Transverse colon (tissue), 4 donors: ENCODE measurements around the gene SZT2. TPM values are rescaled to one million over a fixed set of nuclear protein-coding genes. Genes with fewer than 3 reads are reported as not detected.

ENCODE experiments used
- DNase-seq: peaks from one replicate; pipeline ENCODE4 v3.0.0-alpha.2; 2019
- H3K27ac ChIP-seq, 4 donors: fragments of 200-600 bp; sonication (generic); 2 replicates each; pipeline ENCODE4 v1.5.1; 2016 to 2018; ENCODE audit warnings: inconsistent platforms in 4 of 4
- H3K27me3 ChIP-seq: fragments of 200-600 bp; sonication (generic); 2 replicates; pipeline ENCODE4 v1.5.1; 2017; ENCODE audit warnings: inconsistent platforms
- H3K36me3 ChIP-seq, 4 donors: fragments of 200-600 bp; sonication (generic); 2 replicates each; pipeline ENCODE4 v1.5.1; 2017 to 2019; ENCODE audit warnings: inconsistent platforms in 4 of 4
- H3K4me1 ChIP-seq, 4 donors: fragments of 200-600 bp; sonication (generic); 2 replicates each; pipeline ENCODE4 v1.5.1; 2017 to 2020; ENCODE audit warnings: inconsistent platforms in 4 of 4
- H3K4me3 ChIP-seq, 4 donors: fragments of 200-600 bp; sonication (generic); 1 replicate in 1 of 4; 2 replicates in 3 of 4; pipeline versions ENCODE4 v1.5.1 to v1.6.1; 2017 to 2019; ENCODE audit warnings: inconsistent platforms in 4 of 4
- H3K9me3 ChIP-seq, 2 donors: fragments of 200-600 bp; sonication (generic); 2 replicates each; pipeline ENCODE4 v1.5.1; 2017 to 2019; ENCODE audit warnings: inconsistent platforms in 2 of 2
- EP300 ChIP-seq: sonication (generic); formaldehyde crosslinking; IDR thresholded peaks from one replicate; pipeline ENCODE4 v1.6.1; 2017; ENCODE audit warnings: antibody characterized with exemption, low read depth
- POLR2A ChIP-seq: fragments of 450-650 bp; IDR thresholded peaks from one replicate; pipeline ENCODE4 v1.6.1; 2016; ENCODE audit warnings: antibody characterized with exemption, mild to moderate bottlenecking, moderate library complexity
- POLR2AphosphoS5 ChIP-seq, 3 donors: sonication (generic); formaldehyde crosslinking; IDR thresholded peaks; one replicate each; pipeline ENCODE4 v1.6.1; 2016; ENCODE audit warnings: antibody characterized with exemption in 3 of 3
- WGBS, 2 donors: methylation state at CpG; one replicate each; pipeline ENCODE4 v1.1.5; 2018; ENCODE audit warnings: low coverage in 1 of 2; 5-methylcytosine and 5-hydroxymethylcytosine counted together
- in situ Hi-C, 4 donors: fragments of 200-750 bp; cut with MboI; loops; one replicate each; pipeline versions ENCODE4 v1.15.0 to v1.15.1; 2017; ENCODE audit warnings: low sequenced_read_pairs in 3 of 4, low pct_ligation_motif_present in 1 of 4, low pct_unique_long_range_greater_than_20kb in 1 of 4
- intact Hi-C: fragments of 100-400 bp; cut with DNase I; formaldehyde crosslinking; loops from one replicate; pipeline ENCODE4 v1.15.1; 2023; ENCODE audit warnings: low total_unique reads
- total RNA-seq, 4 donors: library from RNA; depleted of rRNA; stranded (reverse); fragments of >200 nt; gene quantifications; one replicate each; pipeline ENCODE4 v1.1.0, GENCODE V29; 2016
- TF ChIP-seq, protein P1 (sequence below), 5 experiments: fragments of 200-600 bp in 3 of 5; fragments of 450-650 bp in 2 of 5; sonication (generic) in 3 of 5; IDR thresholded peaks; 1 replicate in 2 of 5; 2 replicates in 3 of 5; pipeline ENCODE4 v1.5.1; 2016 to 2017; ENCODE audit warnings: antibody characterized with exemption in 5 of 5, inconsistent platforms in 3 of 5, mild to moderate bottlenecking in 2 of 5, moderate library complexity in 1 of 5

Gene SZT2
- total RNA-seq, 4 donors from 2014 or later: 43.1 to 106 (median 82.2) TPM

GRCh38 chr1:43443197-43443946 lies 53.7 kb downstream of the SZT2 start:
- TF ChIP-seq EP300: no peak
- TF ChIP-seq POLR2AphosphoS5 (IDR thresholded peaks at IDR 0.05): no peak
- TF ChIP-seq, protein P1, sequence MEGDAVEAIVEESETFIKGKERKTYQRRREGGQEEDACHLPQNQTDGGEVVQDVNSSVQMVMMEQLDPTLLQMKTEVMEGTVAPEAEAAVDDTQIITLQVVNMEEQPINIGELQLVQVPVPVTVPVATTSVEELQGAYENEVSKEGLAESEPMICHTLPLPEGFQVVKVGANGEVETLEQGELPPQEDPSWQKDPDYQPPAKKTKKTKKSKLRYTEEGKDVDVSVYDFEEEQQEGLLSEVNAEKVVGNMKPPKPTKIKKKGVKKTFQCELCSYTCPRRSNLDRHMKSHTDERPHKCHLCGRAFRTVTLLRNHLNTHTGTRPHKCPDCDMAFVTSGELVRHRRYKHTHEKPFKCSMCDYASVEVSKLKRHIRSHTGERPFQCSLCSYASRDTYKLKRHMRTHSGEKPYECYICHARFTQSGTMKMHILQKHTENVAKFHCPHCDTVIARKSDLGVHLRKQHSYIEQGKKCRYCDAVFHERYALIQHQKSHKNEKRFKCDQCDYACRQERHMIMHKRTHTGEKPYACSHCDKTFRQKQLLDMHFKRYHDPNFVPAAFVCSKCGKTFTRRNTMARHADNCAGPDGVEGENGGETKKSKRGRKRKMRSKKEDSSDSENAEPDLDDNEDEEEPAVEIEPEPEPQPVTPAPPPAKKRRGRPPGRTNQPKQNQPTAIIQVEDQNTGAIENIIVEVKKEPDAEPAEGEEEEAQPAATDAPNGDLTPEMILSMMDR (IDR thresholded peaks at IDR 0.05): no peak
- no peak for TF ChIP-seq POLR2A
- Histone ChIP-seq H3K4me1 (no peaks in the 10 kb centered on the region), H3K36me3 (peaks cover 0 to 34% (median 9%) of the 10 kb centered on the region in 4 donors), H3K27me3 (no peaks in the 10 kb centered on the region), H3K9me3 (no peaks in the 10 kb centered on the region), H3K4me3 (no peak overlapping the region), H3K27ac (no peak overlapping the region)
- intact Hi-C loops (no loop called here), in situ Hi-C loops (loop anchor here in 1 of 4 donors (25.0 kb wide), 1 partner anchor 194 kb away; no protein-coding TSS in a partner anchor)
- DNase-seq: peak; percentile 4
- WGBS, 2 donors: 91 to 100% methylated on average over 1 to 16 of the region's 16 CpGs

DNA sequence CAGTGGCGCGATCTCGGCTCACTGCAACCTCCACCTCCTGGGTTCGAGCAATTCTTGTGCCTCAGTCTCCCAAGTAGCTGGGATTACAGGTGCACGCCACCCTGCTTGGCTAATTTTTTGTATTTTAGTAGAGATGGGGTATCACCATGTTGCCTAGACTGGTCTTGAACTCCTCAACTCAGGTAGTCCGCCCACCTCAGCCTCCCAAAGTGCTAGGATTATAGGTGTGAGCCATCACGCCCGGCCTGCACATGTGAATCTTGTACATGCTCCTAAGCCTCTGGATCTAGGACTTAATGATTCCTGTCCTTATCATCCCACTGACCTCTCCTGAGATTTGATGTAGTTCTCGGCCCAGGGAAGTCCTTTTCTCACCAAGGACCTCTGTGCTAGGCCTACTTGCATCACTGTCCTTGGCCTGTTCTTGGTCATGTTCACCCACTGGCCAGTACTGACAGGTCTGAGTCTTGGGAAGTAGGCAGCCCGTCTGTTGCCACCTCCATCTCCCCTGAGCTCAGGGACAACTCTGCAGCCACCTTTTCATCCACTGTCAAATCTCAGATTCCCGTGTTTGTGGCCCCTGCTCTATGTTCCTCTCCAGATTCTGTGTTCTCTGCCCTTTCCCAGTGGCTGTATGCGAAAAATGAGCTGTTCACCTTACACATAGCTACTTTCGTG lies 54.6 kb downstream of the SZT2 start:
- Histone ChIP-seq H3K27ac (no peak overlapping the region), H3K4me1 (no peaks in the 10 kb centered on the region), H3K9me3 (no peaks in the 10 kb centered on the region), H3K27me3 (no peaks in the 10 kb centered on the region), H3K4me3 (no peak overlapping the region), H3K36me3 (peaks cover 0 to 42% (median 11%) of the 10 kb centered on the region in 4 donors)
- peak; percentile 1 for DNase-seq
- intact Hi-C loops (no loop called here), in situ Hi-C loops (loop anchor here in 1 of 4 donors (25.0 kb wide), 1 partner anchor 193 kb away; no protein-coding TSS in a partner anchor)
- WGBS, 2 donors: 93 to 94% methylated on average over 4 to 13 of the region's 13 CpGs
- TF ChIP-seq POLR2A (no peak), EP300 (no peak), POLR2AphosphoS5 (IDR thresholded peaks at IDR 0.05) (no peak)
- TF ChIP-seq, protein P1 (IDR thresholded peaks at IDR 0.05): no peak

DNA sequence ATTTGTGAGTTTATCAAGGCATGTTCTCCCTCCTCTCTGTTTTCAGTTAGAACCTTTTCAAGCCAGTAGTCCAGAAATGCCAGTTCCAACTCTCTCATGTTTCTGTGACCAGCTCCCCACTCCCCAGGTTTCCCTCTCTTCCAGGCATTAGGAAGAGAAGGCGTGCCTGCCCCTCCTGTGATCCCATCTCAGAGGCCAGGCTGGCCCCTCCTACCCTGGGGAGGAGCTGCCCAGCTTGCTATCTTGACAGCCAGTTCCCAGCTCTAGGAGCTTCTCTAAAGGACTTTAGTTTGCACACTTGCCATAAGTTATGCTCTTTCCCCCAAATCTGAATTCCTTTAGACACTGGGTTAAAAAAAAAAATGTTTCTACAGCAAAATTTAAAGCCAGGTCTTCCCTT lies 55.1 kb downstream of the SZT2 start:
- in situ Hi-C loops: loop anchor here in 1 of 4 donors (25.0 kb wide), 1 partner anchor 192 kb away; no protein-coding TSS in a partner anchor
- H3K4me3 ChIP-seq: no peak overlapping the region
- TF ChIP-seq, protein P1 (IDR thresholded peaks at IDR 0.05): no peak
- TF ChIP-seq EP300: no peak
- no peak for TF ChIP-seq POLR2AphosphoS5 (IDR thresholded peaks at IDR 0.05)
- TF ChIP-seq POLR2A: no peak
- intact Hi-C loops: no loop called here
- peaks cover 0 to 43% (median 11%) of the 10 kb centered on the region in 4 donors for H3K36me3 ChIP-seq
- no peak overlapping the region for H3K27ac ChIP-seq
- no peaks in the 10 kb centered on the region for H3K9me3 ChIP-seq
- H3K27me3 ChIP-seq: no peaks in the 10 kb centered on the region
- WGBS, 2 donors: 61% methylated on average over 1 of the region's 1 CpG; no CpG with 5 or more reads in 1 of the 2 donors
- DNase-seq: peak; percentile 7
- H3K4me1 ChIP-seq: no peaks in the 10 kb centered on the region
